ENCODE results near the gene MED10.

GRCh38 chr5:6410421-6410820 lies 32.1 kb upstream of the MED10 start:
- no peak for TF ChIP-seq POLR2A (IDR thresholded peaks at IDR 0.05; ENCODE audit: low read depth, low read length)
- no peak for TF ChIP-seq TAF1 (IDR thresholded peaks at IDR 0.05; ENCODE audit: borderline replicate concordance, low read depth, low read length)
- no peak for TF ChIP-seq POLR2AphosphoS5 (IDR thresholded peaks at IDR 0.05; ENCODE audit: low read depth, low read length)

Data from GM12892 (cell line).